ENCODE measurements around the gene DOCK1.

Gene DOCK1

GRCh38 chr10:126969310-126969709, 64.1 kb downstream of the DOCK1 start:
- TF ChIP-seq POLR2A (IDR thresholded peaks at IDR 0.05; ENCODE audit: extremely low read depth, insufficient read length) (no peak), MYC (IDR thresholded peaks at IDR 0.05; ENCODE audit: low read depth, low read length) (no peak), CTCF (IDR thresholded peaks at IDR 0.05; ENCODE audit: low read depth, low read length) (no peak)
- TF ChIP-seq, protein P1, sequence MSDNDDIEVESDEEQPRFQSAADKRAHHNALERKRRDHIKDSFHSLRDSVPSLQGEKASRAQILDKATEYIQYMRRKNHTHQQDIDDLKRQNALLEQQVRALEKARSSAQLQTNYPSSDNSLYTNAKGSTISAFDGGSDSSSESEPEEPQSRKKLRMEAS (IDR thresholded peaks at IDR 0.05; ENCODE audit: low read depth, low read length) = no peak
- no peak overlapping the region for H3K4me3 ChIP-seq (ENCODE audit: low read depth, low read length)
- no peak for DNase-seq (ENCODE audit: low read depth)

DNA sequence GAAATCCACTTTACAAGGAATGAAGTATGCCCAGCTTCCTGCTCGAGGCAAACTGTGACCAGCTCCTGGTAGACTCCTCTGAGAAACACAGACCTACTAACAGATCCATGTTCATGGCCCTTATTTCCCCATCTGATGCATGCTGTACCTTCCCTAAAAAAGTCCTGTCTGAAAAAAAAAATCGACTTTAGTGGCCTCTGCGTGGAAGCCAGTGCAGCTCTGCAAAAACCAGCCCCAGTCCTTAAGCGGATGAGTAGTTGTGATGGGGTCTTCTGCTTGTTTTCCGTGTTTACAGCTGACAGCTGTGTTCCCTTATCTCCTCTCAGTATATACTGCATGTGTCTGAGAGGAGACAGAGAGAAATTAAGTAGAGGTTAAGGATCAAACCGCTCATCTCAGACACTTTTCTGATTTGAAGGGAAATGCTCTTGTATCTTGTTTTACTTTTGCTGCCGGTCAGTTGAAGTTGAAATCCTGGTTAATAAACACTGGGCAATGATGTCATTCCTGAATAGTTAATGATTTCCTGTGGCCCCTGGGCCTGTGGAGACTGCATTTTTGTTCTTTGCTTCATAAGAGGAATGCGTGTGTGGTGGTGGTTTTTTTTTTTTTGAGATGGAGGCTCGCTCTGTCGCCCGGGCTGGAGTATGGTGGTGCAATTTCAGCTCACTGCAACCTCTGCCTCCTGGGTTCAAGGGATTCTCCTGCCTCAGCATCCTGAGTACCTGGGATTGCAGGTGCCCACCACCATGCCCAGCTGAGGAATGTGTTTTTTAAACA, 67.6 kb downstream of the DOCK1 start:
- DNase-seq (ENCODE audit: low read depth) = no peak
- TF ChIP-seq, protein P1 (IDR thresholded peaks at IDR 0.05; ENCODE audit: low read depth, low read length) = no peak
- TF ChIP-seq POLR2A (IDR thresholded peaks at IDR 0.05; ENCODE audit: extremely low read depth, insufficient read length) (no peak), MYC (IDR thresholded peaks at IDR 0.05; ENCODE audit: low read depth, low read length) (no peak), CTCF (IDR thresholded peaks at IDR 0.05; ENCODE audit: low read depth, low read length) (no peak)
- H3K4me3 ChIP-seq (ENCODE audit: low read depth, low read length) = no peak overlapping the region

GRCh38 chr10:126975221-126975620, 70.0 kb downstream of the DOCK1 start:
- DNase-seq (ENCODE audit: low read depth) = no peak
- TF ChIP-seq, protein P1 (IDR thresholded peaks at IDR 0.05; ENCODE audit: low read depth, low read length) = no peak
- no peak for TF ChIP-seq CTCF (IDR thresholded peaks at IDR 0.05; ENCODE audit: low read depth, low read length)
- no peak for TF ChIP-seq POLR2A (IDR thresholded peaks at IDR 0.05; ENCODE audit: extremely low read depth, insufficient read length)
- no peak for TF ChIP-seq MYC (IDR thresholded peaks at IDR 0.05; ENCODE audit: low read depth, low read length)
- H3K4me3 ChIP-seq (ENCODE audit: low read depth, low read length) = no peak overlapping the region

DNA sequence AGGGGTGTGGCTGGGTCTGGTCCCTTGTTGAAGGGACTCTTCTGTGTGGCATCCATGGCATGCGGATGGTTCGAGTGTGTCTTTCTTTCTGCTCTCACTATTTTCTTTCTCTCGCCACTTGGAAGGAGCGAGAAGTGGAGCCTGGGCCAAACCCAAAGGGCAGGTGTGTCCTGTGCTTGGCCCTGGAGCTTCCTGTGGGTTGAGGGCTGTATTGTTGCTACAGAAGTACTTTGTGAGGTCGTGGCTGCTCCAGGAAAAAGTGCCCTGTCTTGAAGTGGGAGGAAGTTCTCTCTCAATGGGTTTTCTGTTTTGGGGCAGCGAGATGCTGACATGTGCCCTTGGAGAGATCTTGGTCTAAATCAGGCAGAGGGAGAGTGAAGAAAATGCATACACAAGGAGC, 72.0 kb downstream of the DOCK1 start:
- no peak for DNase-seq (ENCODE audit: low read depth)
- no peak overlapping the region for H3K4me3 ChIP-seq (ENCODE audit: low read depth, low read length)
- TF ChIP-seq POLR2A (IDR thresholded peaks at IDR 0.05; ENCODE audit: extremely low read depth, insufficient read length) = no peak
- TF ChIP-seq, protein P1 (IDR thresholded peaks at IDR 0.05; ENCODE audit: low read depth, low read length) = no peak
- no peak for TF ChIP-seq MYC (IDR thresholded peaks at IDR 0.05; ENCODE audit: low read depth, low read length)
- no peak for TF ChIP-seq CTCF (IDR thresholded peaks at IDR 0.05; ENCODE audit: low read depth, low read length)

DNA sequence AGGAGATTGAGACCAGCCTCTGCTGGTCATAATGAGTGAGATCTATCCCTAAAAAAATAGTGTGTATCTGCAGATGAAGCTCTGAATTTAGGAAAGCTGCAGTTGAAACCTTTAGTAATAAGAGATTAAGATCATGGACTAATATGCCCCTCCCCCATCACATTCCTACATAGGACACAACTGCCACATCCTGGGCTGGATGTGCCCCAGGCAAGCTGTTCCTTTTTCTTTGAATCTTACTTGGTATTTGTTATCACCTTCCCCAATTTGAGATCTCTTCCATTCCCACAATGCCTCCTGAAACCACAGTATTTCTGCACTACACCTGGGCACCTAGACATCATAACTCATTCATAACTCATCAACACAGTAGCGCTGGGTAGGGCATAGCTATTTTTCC, 74.1 kb downstream of the DOCK1 start:
- TF ChIP-seq, protein P1 (IDR thresholded peaks at IDR 0.05; ENCODE audit: low read depth, low read length) = no peak
- TF ChIP-seq CTCF (IDR thresholded peaks at IDR 0.05; ENCODE audit: low read depth, low read length) (no peak), MYC (IDR thresholded peaks at IDR 0.05; ENCODE audit: low read depth, low read length) (no peak), POLR2A (IDR thresholded peaks at IDR 0.05; ENCODE audit: extremely low read depth, insufficient read length) (no peak)
- DNase-seq (ENCODE audit: low read depth) = no peak
- H3K4me3 ChIP-seq (ENCODE audit: low read depth, low read length) = no peak overlapping the region

Measured in NB4 (cell line).